Smooth muscle cell (in vitro differentiated cells): ENCODE measurements around the gene ETS1. TPM values are rescaled to one million over a fixed set of nuclear protein-coding genes. Genes with fewer than 3 reads are reported as not detected.

Experiments used
- DNase-seq: peaks from one replicate; lab custom pipeline; 2025; ENCODE audit not compliant: unreplicated experiment; lab: John Stamatoyannopoulos, UW
- H2AFZ ChIP-seq: fragments of 200-600 bp; sonication (generic); 2 replicates; pipeline ENCODE4 v1.6.0; 2016; ENCODE audit warnings: antibody characterized with exemption, low read depth, mild to moderate bottlenecking
- H3F3A ChIP-seq: fragments of 200-600 bp; sonication (generic); 2 replicates; pipeline ENCODE4 v1.6.0; 2017; ENCODE audit warnings: antibody characterized with exemption, low read depth
- H3K27ac ChIP-seq: fragments of 200-600 bp; sonication (generic); 2 replicates; pipeline ENCODE4 v1.5.1; 2016; ENCODE audit warnings: low read depth, mild to moderate bottlenecking
- H3K27me3 ChIP-seq: fragments of 200-600 bp; sonication (generic); 2 replicates; pipeline ENCODE4 v1.6.1; 2016; ENCODE audit warnings: low read depth, mild to moderate bottlenecking
- H3K36me3 ChIP-seq: fragments of 200-600 bp; sonication (generic); 2 replicates; pipeline ENCODE4 v1.5.1; 2016; ENCODE audit warnings: low read depth
- H3K4me1 ChIP-seq: fragments of 200-600 bp; sonication (generic); 2 replicates; pipeline ENCODE4 v1.5.1; 2016; ENCODE audit warnings: low read depth
- H3K4me2 ChIP-seq: fragments of 200-600 bp; sonication (generic); 2 replicates; pipeline ENCODE4 v1.6.0; 2016; ENCODE audit warnings: mild to moderate bottlenecking
- H3K4me3 ChIP-seq: fragments of 200-600 bp; sonication (generic); 2 replicates; pipeline ENCODE4 v1.5.1; 2016; ENCODE audit warnings: mild to moderate bottlenecking
- H3K79me2 ChIP-seq: fragments of 200-600 bp; sonication (generic); 2 replicates; pipeline ENCODE4 v1.6.0; 2016; ENCODE audit warnings: low read depth, mild to moderate bottlenecking
- H3K9ac ChIP-seq: fragments of 200-600 bp; sonication (generic); 2 replicates; pipeline ENCODE4 v1.6.0; 2016; ENCODE audit warnings: low read depth
- H3K9me3 ChIP-seq: fragments of 200-600 bp; sonication (generic); replicated peaks from 2 replicates; pipeline ENCODE4 v1.5.1; 2016; ENCODE audit warnings: low read depth
- H4K20me1 ChIP-seq: fragments of 200-600 bp; sonication (generic); 2 replicates; pipeline ENCODE4 v1.6.0; 2016; ENCODE audit warnings: low read depth
- WGBS: methylation state at CpG from one replicate; pipeline ENCODE4 v1.1.7; 2016; ENCODE audit warnings: low lambda C conversion rate; 5-methylcytosine and 5-hydroxymethylcytosine counted together
- polyA plus RNA-seq: library from polyadenylated mRNA; unstranded; fragments of >200 nt; fragmentation: Nextera tagmentation; extraction: Ambion mirVana; gene quantifications from 2 replicates; pipeline ENCODE4 v1.2.1, GENCODE V29; 2016
- total RNA-seq: library from RNA; depleted of rRNA; stranded (reverse); fragments of >200 nt; gene quantifications from 2 replicates; pipeline ENCODE4 v1.2.3, GENCODE V29; 2014
- TF ChIP-seq, protein P1 (sequence below): fragments of 200-600 bp; sonication (generic); IDR thresholded peaks from 2 replicates; pipeline ENCODE4 v1.5.1; 2017; ENCODE audit warnings: borderline replicate concordance, mild to moderate bottlenecking, antibody characterized with exemption; ENCODE audit not compliant: insufficient read depth, poor library complexity, severe bottlenecking

ETS1 gene
- total and polyA plus RNA-seq, 2 experiments from 2014 or later: 4.1 to 22.8 TPM

GRCh38 chr11:128518493-128519207, 68.7 kb downstream of the ETS1 start:
- Histone ChIP-seq H3K4me1 (peaks cover 28% of the 10 kb centered on the region), H3K4me2 (peak overlapping the region; percentile 94), H3K79me2 (peaks cover 83% of the 10 kb centered on the region), H3K4me3 (no peak overlapping the region), H3F3A (peaks cover 13% of the 10 kb centered on the region), H3K27me3 (no peaks in the 10 kb centered on the region), H2AFZ (no peak overlapping the region), H3K27ac (peak overlapping the region; percentile 51), H3K9ac (no peak overlapping the region), H3K36me3 (no peaks in the 10 kb centered on the region), H4K20me1 (peaks cover 70% of the 10 kb centered on the region), H3K9me3 (no peaks in the 10 kb centered on the region)
- no peak for DNase-seq
- TF ChIP-seq, protein P1, sequence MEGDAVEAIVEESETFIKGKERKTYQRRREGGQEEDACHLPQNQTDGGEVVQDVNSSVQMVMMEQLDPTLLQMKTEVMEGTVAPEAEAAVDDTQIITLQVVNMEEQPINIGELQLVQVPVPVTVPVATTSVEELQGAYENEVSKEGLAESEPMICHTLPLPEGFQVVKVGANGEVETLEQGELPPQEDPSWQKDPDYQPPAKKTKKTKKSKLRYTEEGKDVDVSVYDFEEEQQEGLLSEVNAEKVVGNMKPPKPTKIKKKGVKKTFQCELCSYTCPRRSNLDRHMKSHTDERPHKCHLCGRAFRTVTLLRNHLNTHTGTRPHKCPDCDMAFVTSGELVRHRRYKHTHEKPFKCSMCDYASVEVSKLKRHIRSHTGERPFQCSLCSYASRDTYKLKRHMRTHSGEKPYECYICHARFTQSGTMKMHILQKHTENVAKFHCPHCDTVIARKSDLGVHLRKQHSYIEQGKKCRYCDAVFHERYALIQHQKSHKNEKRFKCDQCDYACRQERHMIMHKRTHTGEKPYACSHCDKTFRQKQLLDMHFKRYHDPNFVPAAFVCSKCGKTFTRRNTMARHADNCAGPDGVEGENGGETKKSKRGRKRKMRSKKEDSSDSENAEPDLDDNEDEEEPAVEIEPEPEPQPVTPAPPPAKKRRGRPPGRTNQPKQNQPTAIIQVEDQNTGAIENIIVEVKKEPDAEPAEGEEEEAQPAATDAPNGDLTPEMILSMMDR: no peak
- 47% methylated on average over 7 of the region's 7 CpGs for WGBS

GRCh38 chr11:128517451-128518230, 69.7 kb downstream of the ETS1 start:
- peaks cover 6% of the 10 kb centered on the region for H3F3A ChIP-seq
- H3K27ac ChIP-seq: peak overlapping the region; percentile 51
- peaks cover 79% of the 10 kb centered on the region for H4K20me1 ChIP-seq
- H3K4me1 ChIP-seq: peaks cover 20% of the 10 kb centered on the region
- peak overlapping the region; percentile 94 for H3K4me2 ChIP-seq
- DNase-seq: no peak
- H3K36me3 ChIP-seq: no peaks in the 10 kb centered on the region
- 43% methylated on average over 5 of the region's 5 CpGs for WGBS
- no peak overlapping the region for H3K9ac ChIP-seq
- peaks cover 93% of the 10 kb centered on the region for H3K79me2 ChIP-seq
- H3K4me3 ChIP-seq: no peak overlapping the region
- TF ChIP-seq, protein P1: no peak
- H3K27me3 ChIP-seq: no peaks in the 10 kb centered on the region
- no peak overlapping the region for H2AFZ ChIP-seq
- no peaks in the 10 kb centered on the region for H3K9me3 ChIP-seq

- Histone ChIP-seq H3K27ac (no peak overlapping the region), H3K79me2 (peaks cover 100% of the 10 kb centered on the region), H3K27me3 (no peaks in the 10 kb centered on the region), H3K4me2 (peak overlapping the region; percentile 94), H4K20me1 (peaks cover 87% of the 10 kb centered on the region), H3K4me1 (peaks cover 20% of the 10 kb centered on the region), H3K4me3 (no peak overlapping the region), H3F3A (peaks cover 6% of the 10 kb centered on the region), H3K9ac (no peak overlapping the region), H2AFZ (no peak overlapping the region), H3K9me3 (no peaks in the 10 kb centered on the region), H3K36me3 (no peaks in the 10 kb centered on the region)
- 89% methylated on average over 4 of the region's 4 CpGs for WGBS
- TF ChIP-seq, protein P1: no peak
- DNase-seq: no peak
Measured at GRCh38 chr11:128516886-128517285, 70.5 kb downstream of the ETS1 start.
